CD14-positive monocyte (primary cell): Measurements from ENCODE around the gene RGL1. TPM values are rescaled to one million over a fixed set of nuclear protein-coding genes. Genes with fewer than 3 reads are reported as not detected.

ENCODE experiments used
- DNase-seq, 3 donors: peaks; one replicate each; pipeline ENCODE4 v3.0.0-alpha.2; 2011 to 2022
- H2AFZ ChIP-seq: 2 replicates; pipeline ENCODE4 v1.6.0; 2012; ENCODE audit warnings: mild to moderate bottlenecking, low read depth, low read length, inconsistent platforms; ENCODE audit not compliant: insufficient read depth, poor library complexity, severe bottlenecking
- H3K27ac ChIP-seq, 2 donors: 1 replicate in 1 of 2; 2 replicates in 1 of 2; pipeline ENCODE4 v1.5.1; 2012 to 2013; ENCODE audit warnings: low read length in 2 of 2, control low read depth in 1 of 2, inconsistent platforms in 1 of 2, low read depth in 1 of 2, mild to moderate bottlenecking in 1 of 2
- H3K27me3 ChIP-seq, 2 donors: one replicate each; pipeline versions ENCODE4 v1.6.0 to v1.6.1; 2011 to 2013; ENCODE audit warnings: low read length in 2 of 2; ENCODE audit not compliant: control insufficient read depth in 2 of 2, insufficient read depth in 2 of 2
- H3K36me3 ChIP-seq, 2 donors: replicated peaks in 1 of 2; 1 replicate in 1 of 2; 2 replicates in 1 of 2; pipeline versions ENCODE4 v1.5.1 to v1.6.1; 2012 to 2013; ENCODE audit warnings: low read length in 2 of 2, control low read depth in 1 of 2, inconsistent platforms in 1 of 2, mild to moderate bottlenecking in 1 of 2; ENCODE audit not compliant: insufficient read depth in 2 of 2, control insufficient read depth in 1 of 2
- H3K4me1 ChIP-seq, 2 donors: 1 replicate in 1 of 2; 2 replicates in 1 of 2; pipeline versions ENCODE4 v1.5.1 to v1.6.1; 2012 to 2013; ENCODE audit warnings: low read length in 2 of 2, control low read depth in 1 of 2, inconsistent platforms in 1 of 2, mild to moderate bottlenecking in 1 of 2, moderate library complexity in 1 of 2; ENCODE audit not compliant: insufficient read depth in 2 of 2, control insufficient read depth in 1 of 2
- H3K4me2 ChIP-seq: replicated peaks from 2 replicates; pipeline ENCODE3; 2012; ENCODE audit warnings: low read length, moderate library complexity, mild to moderate bottlenecking; ENCODE audit not compliant: poor library complexity, severe bottlenecking; ENCODE audit errors: extremely low read depth
- H3K4me3 ChIP-seq, 3 experiments: fragments of 200-600 bp in 1 of 3; sonication (generic) in 1 of 3; replicated peaks in 1 of 3; 1 replicate in 2 of 3; 2 replicates in 1 of 3; pipeline ENCODE4 v1.5.1; 2011 to 2013; ENCODE audit warnings: low read length in 3 of 3, mild to moderate bottlenecking in 3 of 3, control low read depth in 2 of 3, low read depth in 2 of 3, inconsistent platforms in 1 of 3, moderate library complexity in 1 of 3
- H3K79me2 ChIP-seq: 2 replicates; pipeline ENCODE4 v1.6.0; 2012; ENCODE audit warnings: mild to moderate bottlenecking, control low read depth, inconsistent platforms, low read length, moderate library complexity; ENCODE audit not compliant: insufficient read depth
- H3K9ac ChIP-seq: 2 replicates; pipeline ENCODE4 v1.6.0; 2017; ENCODE audit warnings: low read length, mild to moderate bottlenecking; ENCODE audit not compliant: insufficient read depth, poor library complexity, severe bottlenecking
- H3K9me3 ChIP-seq, 2 donors: replicated peaks in 1 of 2; 1 replicate in 1 of 2; 2 replicates in 1 of 2; pipeline versions ENCODE4 v1.5.1 to v1.6.1; 2012 to 2013; ENCODE audit warnings: low read length in 2 of 2, control low read depth in 1 of 2; ENCODE audit not compliant: control insufficient read depth in 1 of 2, insufficient read depth in 1 of 2
- H4K20me1 ChIP-seq: 2 replicates; pipeline ENCODE4 v1.6.0; 2012; ENCODE audit warnings: mild to moderate bottlenecking, low read length, control low read depth, moderate library complexity; ENCODE audit not compliant: insufficient read depth
- H3K27ac Mint-ChIP-seq, 7 donors: one replicate each; pipeline ENCODE4 v1.8.0; 2020; ENCODE audit warnings: mild to moderate bottlenecking in 7 of 7, mixed read lengths in 7 of 7, moderate library complexity in 6 of 7, inconsistent platforms in 2 of 7
- H3K27me3 Mint-ChIP-seq, 3 donors: one replicate each; pipeline ENCODE4 v1.8.0; 2021 to 2022; ENCODE audit warnings: low read depth in 3 of 3, mild to moderate bottlenecking in 3 of 3, mixed read lengths in 3 of 3, moderate library complexity in 3 of 3, inconsistent platforms in 1 of 3
- H3K36me3 Mint-ChIP-seq, 2 donors: one replicate each; pipeline ENCODE4 v1.8.0; 2020; ENCODE audit warnings: mixed read lengths in 2 of 2, inconsistent platforms in 1 of 2, mild to moderate bottlenecking in 1 of 2
- H3K4me1 Mint-ChIP-seq: one replicate; pipeline ENCODE4 v1.8.0; 2020; ENCODE audit warnings: mild to moderate bottlenecking, mixed read lengths
- H3K4me3 Mint-ChIP-seq, 2 donors: one replicate each; pipeline ENCODE4 v1.8.0; 2020; ENCODE audit warnings: mild to moderate bottlenecking in 2 of 2, mixed read lengths in 2 of 2, moderate library complexity in 1 of 2
- H3K9me3 Mint-ChIP-seq, 7 donors: one replicate each; pipeline ENCODE4 v1.8.0; 2020 to 2022; ENCODE audit warnings: mixed read lengths in 7 of 7, mild to moderate bottlenecking in 6 of 7, moderate library complexity in 6 of 7, inconsistent platforms in 2 of 7
- CTCF ChIP-seq: fragments of 200-600 bp; IDR thresholded peaks from one replicate; pipeline ENCODE4 v1.8.0; 2022; ENCODE audit warnings: antibody characterized with exemption, mild to moderate bottlenecking
- WGBS: methylation state at CpG from one replicate; pipeline ENCODE4 v1.1.5; 2013; ENCODE audit warnings: missing lambda C conversion rate; ENCODE audit not compliant: insufficient coverage; 5-methylcytosine and 5-hydroxymethylcytosine counted together
- intact Hi-C, 2 donors: fragments of 100-400 bp; cut with micrococcal nuclease; formaldehyde crosslinking; loops; one replicate each; pipeline versions ENCODE4 v1.15.0 to v1.15.1; 2023
- polyA plus RNA-seq, 3 donors: library from polyadenylated mRNA; depleted of rRNA in 1 of 3; unstranded in 2 of 3; stranded (reverse) in 1 of 3; fragments of 300-500 nt in 2 of 3; fragments of >200 nt in 1 of 3; fragmentation: Illumina TruSeq in 2 of 3; gene quantifications; 1 replicate in 2 of 3; 2 replicates in 1 of 3; pipeline ENCODE4 v1.2.3, GENCODE V29; 2012 to 2021

RGL1 gene
- polyA plus RNA-seq, 3 donors, result 1.2 to 3.3 (median 2.0) TPM

- H3K27ac Mint-ChIP-seq, result no peak overlapping the region
- peaks cover 5 to 31% (median 10%) of the 10 kb centered on the region in 7 donors for H3K9me3 Mint-ChIP-seq
- peaks cover 3 to 16% of the 10 kb centered on the region in 2 donors for H3K9me3 ChIP-seq
- H3K79me2 ChIP-seq, result no peaks in the 10 kb centered on the region
- H3K27ac ChIP-seq, result no peak overlapping the region
- no peaks in the 10 kb centered on the region for H4K20me1 ChIP-seq
- no peak overlapping the region for H2AFZ ChIP-seq
- DNase-seq, result no peak
- no peak overlapping the region for H3K4me2 ChIP-seq
- H3K4me3 ChIP-seq, result no peak overlapping the region
- no peaks in the 10 kb centered on the region for H3K36me3 ChIP-seq
- TF ChIP-seq CTCF, result no peak
- H3K9ac ChIP-seq, result no peak overlapping the region
- WGBS, result no CpG with 5 or more reads among the region's 1 CpG
- H3K4me1 ChIP-seq, result peaks cover 4 to 8% of the 10 kb centered on the region in 2 donors
- peaks cover 6% of the 10 kb centered on the region for H3K4me1 Mint-ChIP-seq
- peaks cover 0 to 1% of the 10 kb centered on the region in 2 donors for H3K36me3 Mint-ChIP-seq
- intact Hi-C loops, result loop anchor here in 1 of 2 donors (10.0 kb wide), 1 partner anchor 114 kb away; no protein-coding TSS in a partner anchor
- peaks cover 12 to 14% (median 13%) of the 10 kb centered on the region in 3 donors for H3K27me3 Mint-ChIP-seq
- peaks cover 8% of the 10 kb centered on the region in 2 donors for H3K27me3 ChIP-seq
- no peak overlapping the region for H3K4me3 Mint-ChIP-seq
Measured at GRCh38 chr1:183800449-183800848, 4.5 kb upstream of the RGL1 start.

- Histone ChIP-seq H3K9me3 (peaks cover 3 to 16% of the 10 kb centered on the region in 2 donors), H3K79me2 (no peaks in the 10 kb centered on the region), H3K4me3 (no peak overlapping the region), H3K9ac (no peak overlapping the region), H3K27ac (no peak overlapping the region), H3K4me2 (no peak overlapping the region), H3K36me3 (no peaks in the 10 kb centered on the region), H3K27me3 (peaks cover 14 to 18% of the 10 kb centered on the region in 2 donors), H3K4me1 (peaks cover 14 to 18% of the 10 kb centered on the region in 2 donors), H4K20me1 (no peaks in the 10 kb centered on the region), H2AFZ (no peak overlapping the region)
- no peak for DNase-seq
- peaks cover 0 to 3% of the 10 kb centered on the region in 2 donors for H3K36me3 Mint-ChIP-seq
- no peak overlapping the region for H3K27ac Mint-ChIP-seq
- peaks cover 5 to 31% (median 10%) of the 10 kb centered on the region in 7 donors for H3K9me3 Mint-ChIP-seq
- H3K4me3 Mint-ChIP-seq, result no peak overlapping the region
- no CpG with 5 or more reads among the region's 2 CpGs for WGBS
- H3K27me3 Mint-ChIP-seq, result peaks cover 11 to 23% (median 18%) of the 10 kb centered on the region in 3 donors
- intact Hi-C loops, result loop anchor here in 1 of 2 donors (10.0 kb wide), 1 partner anchor 113 kb away; no protein-coding TSS in a partner anchor
- TF ChIP-seq CTCF, result no peak
- peaks cover 14% of the 10 kb centered on the region for H3K4me1 Mint-ChIP-seq
Measured at GRCh38 chr1:183801649-183802048, 3.3 kb upstream of the RGL1 start.
